NCI-H460 (cell line): ENCODE measurements around the gene ARFGEF2. TPM values are rescaled to one million over a fixed set of nuclear protein-coding genes. Genes with fewer than 3 reads are reported as not detected.
"Not testable (repeated sequence)": the region's sequence is repeated elsewhere in the genome, so short reads cannot be mapped to it uniquely, and the experiment has no call there.

ENCODE experiments used
- DNase-seq: peaks from one replicate; pipeline ENCODE4 v3.0.0-alpha.2; 2016; ENCODE audit warnings: low read depth; ENCODE audit errors: extremely low read depth
- total RNA-seq: library from RNA; depleted of rRNA; stranded (reverse); fragments of >200 nt; shearing (Covaris generic); gene quantifications from 2 replicates; pipeline ENCODE4 v1.2.3, GENCODE V29; 2014

The ARFGEF2 gene
- total RNA-seq, 1 experiment from 2014 or later: 51.0 TPM

DNA sequence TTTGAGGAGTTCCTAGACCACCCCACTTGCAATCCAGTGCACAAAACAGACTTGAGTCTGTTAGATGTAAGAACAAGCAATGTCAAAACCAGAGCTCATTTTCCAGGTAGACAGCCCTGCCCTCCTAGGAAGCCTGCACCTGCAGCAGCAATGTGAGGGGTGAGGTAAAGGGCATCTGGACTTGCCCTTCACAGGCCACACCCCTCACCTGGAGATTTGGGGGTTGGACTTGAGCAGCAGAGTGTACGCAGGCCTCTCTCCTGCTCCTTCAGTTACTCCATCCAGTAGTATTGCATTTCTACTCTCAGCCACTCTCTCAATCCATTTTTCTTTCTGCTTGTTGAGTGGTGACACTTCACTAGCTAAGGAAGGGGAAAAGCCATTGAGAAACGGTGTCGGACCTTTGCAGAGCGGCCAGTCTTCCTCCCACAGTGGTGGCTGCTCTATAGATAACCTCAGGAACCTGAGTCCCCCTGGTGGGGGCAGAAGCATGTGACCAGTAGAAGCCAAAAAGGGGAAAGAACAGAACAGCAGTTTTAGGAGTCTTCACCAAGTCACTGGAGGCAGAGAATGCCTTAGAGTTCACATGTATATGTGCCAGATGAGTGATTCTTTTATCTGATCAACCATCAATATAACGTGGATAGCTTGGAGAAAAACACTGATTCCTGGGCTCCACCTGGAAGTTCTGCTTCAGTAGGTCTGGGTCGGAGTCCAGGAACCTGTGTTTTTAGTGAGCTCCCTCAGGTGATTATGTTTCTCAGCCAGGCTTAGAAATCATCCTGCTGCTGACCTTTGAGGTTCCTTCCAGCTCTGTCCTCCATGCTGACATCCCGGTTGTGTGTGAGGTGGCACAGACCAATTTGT is 28.0 kb downstream of the ARFGEF2 start:
- DNase-seq: no peak

- no peak for DNase-seq
Observed at GRCh38 chr20:48951041-48951440, 29.5 kb downstream of the ARFGEF2 start.

- DNase-seq: no peak
Observed at GRCh38 chr20:48951646-48952045, 30.1 kb downstream of the ARFGEF2 start.

GRCh38 chr20:48952656-48953055 is 31.1 kb downstream of the ARFGEF2 start:
- no peak for DNase-seq

DNA sequence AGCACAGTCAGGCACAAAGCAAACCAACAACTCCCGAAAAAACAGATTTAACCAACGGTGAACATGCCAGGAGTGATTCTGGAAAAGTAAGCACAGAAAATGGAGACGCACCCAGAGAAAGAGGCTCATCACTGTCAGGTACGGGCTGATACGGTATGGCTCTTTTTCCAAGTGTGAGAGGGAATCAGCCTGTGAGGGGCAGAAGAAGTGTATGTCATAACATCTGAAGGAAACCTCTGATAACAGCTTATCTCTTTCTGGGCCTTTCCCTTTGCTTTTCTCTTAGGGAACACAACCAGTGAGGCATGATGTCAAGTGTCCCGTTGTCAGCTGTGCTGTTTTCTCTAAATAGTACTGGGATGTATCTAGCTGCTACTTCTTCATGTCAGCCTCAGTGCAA is 32.1 kb downstream of the ARFGEF2 start:
- no peak for DNase-seq

DNA sequence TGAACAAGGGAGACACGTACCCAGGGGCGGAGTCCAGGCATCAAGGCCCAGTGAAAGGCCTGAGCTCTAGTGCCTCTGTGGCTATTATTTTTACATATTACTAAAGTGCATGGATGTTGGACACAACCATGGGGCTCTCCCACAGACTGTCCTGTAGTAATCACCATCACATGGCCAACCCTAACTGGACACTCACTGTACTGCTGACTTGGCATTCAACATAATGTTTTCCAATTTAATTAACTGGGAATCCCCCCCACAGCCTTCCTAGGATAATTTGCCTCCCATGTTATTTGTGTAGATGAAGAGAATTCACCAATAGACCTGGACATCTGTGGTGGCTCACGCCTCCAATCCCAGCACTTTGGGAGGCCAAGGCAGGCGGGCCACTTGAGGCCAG is 34.5 kb downstream of the ARFGEF2 start:
- no peak for DNase-seq

- DNase-seq: no peak
Observed at GRCh38 chr20:48957053-48957481, 35.6 kb downstream of the ARFGEF2 start.

GRCh38 chr20:48957533-48957932 is 36.0 kb downstream of the ARFGEF2 start:
- no peak for DNase-seq

GRCh38 chr20:48958743-48959142 is 37.2 kb downstream of the ARFGEF2 start:
- DNase-seq: no peak

DNA sequence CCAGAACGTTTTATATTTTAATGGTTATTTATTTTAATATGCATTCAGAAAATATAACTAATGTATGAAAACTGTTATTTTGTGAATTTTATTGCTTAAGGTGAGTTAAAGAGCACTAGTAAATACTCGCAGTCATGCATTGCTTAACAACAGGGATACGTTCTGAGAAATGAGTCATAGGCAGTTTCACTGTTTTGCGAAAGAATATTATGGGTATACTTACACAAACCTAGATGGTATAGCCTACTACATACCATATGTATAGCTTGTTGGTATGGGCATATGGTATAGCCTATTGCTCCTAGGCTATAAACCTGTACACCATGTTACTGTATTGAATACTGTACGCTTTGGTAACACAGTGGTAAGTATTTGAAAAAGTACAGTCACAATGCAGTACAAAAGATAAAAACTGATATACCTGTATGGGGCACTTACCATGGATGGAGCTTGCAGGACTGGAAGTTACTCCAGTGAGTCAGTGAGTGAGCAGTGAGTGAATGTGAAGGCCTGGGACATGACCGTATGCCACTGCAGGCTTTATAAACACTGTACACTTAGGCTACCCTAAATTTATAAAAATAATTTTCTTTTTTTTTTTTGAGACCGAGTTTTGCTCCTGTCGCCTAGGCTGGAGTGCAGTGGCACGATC is 38.5 kb downstream of the ARFGEF2 start:
- no peak for DNase-seq

DNA sequence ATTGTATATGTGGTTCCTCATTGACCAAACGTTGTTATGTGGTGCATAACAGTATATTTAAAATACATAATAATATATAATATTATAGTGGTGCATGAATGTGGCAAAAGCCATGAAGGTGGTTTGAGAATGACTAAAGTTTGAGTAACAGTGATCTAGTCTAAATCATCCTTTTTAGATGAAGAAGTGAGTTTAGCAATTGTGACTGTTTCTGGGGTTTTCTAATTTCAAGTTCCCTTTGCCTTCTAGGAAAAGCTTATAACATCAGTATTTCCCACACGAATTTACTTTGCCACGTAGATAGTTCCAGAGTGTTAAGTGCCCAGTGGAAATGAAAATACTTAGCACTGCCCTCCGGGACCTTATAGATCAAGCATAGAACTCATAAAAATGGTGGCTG is 40.9 kb downstream of the ARFGEF2 start:
- DNase-seq: no peak

DNA sequence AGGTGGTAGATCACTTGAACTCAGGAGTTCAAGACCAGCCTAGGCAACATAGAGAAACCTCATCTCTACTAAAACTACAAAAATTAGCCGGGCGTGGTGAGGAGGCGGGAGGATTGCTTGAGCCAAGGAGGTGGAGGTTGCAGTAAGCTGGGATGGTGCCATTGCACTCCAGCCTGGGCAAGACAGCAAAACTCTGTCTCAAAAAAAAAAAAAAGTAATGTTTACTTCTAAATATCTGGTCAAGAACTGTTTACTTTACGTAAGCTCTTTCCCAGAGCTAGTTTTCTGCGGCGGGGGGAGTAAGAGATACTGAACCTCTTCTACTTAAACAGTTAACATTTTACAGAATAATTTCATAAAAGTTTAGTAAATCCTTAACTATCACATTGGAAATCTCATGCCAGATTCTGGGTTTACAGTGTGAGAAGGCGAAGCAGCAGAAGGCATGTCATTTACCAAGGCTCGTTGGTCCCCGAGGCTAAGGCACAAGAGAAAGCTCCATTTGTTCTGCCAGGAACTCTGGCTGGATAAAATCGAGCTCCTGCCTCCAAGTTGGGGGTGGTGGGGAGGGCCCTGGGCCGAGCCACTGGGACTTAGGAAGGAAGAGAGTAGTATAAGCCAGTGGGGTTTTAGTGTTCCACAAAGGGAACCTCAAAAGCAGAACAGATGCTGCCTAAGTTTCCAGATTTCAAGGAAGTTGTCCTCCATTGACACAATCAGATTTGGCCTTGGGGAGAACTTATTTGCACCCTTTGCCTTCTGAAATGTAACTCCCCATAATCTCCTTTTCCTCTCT is 41.7 kb downstream of the ARFGEF2 start:
- no peak for DNase-seq

- DNase-seq: no peak
Observed at GRCh38 chr20:48965189-48965910, 43.8 kb downstream of the ARFGEF2 start.

DNA sequence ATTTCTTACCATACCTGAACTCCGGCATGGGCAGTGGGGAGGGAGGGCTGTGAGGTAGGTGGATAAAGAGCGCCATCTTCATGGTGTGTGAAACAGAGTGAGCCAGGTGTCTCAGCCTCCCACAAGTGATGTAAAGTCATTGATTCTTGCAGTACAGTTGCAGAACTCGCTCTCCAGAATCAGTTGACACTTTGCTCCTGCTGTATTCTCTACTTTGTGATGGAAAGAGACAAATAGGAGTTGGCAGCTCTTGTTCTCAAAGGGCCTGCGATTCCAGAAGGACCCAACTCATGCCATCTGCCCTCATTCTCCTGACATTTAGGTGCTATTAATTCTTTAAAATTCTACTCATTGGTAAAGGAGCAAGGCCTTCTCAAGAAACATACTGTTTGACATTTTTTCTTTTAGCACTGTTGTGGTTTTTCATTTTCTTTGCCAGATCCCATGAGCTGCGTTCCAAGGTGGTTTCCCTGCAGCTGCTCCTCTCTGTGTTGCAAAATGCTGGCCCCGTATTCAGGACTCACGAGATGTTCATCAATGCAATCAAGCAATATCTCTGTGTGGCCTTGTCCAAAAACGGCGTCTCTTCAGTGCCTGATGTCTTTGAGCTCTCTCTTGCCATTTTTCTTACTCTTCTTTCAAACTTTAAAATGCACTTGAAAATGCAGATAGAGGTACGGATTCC is 49.3 kb downstream of the ARFGEF2 start:
- no peak for DNase-seq

DNA sequence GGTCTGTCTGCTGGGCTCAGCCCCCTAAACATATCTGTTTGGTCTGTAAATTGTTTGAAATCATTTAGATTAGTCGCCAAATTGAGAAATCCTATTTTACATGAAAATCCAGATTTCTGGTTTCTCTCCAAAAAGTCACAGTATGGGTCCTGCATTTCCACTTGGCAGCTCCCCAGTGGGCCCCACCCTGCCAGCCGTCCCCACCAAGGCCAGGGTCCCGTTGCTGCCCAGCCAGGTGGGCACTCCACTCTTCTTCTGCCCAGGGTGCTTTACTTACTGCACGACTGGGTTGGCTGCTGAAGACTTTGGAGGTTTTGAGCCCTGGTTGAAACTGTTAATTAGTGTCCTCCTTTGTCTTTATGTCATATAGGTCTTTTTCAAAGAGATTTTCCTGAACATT is 50.4 kb downstream of the ARFGEF2 start:
- DNase-seq: no peak

- DNase-seq: no peak
Observed at GRCh38 chr20:48972816-48973215, 51.3 kb downstream of the ARFGEF2 start.

GRCh38 chr20:48975955-48976354 is 54.4 kb downstream of the ARFGEF2 start:
- DNase-seq: no peak

DNA sequence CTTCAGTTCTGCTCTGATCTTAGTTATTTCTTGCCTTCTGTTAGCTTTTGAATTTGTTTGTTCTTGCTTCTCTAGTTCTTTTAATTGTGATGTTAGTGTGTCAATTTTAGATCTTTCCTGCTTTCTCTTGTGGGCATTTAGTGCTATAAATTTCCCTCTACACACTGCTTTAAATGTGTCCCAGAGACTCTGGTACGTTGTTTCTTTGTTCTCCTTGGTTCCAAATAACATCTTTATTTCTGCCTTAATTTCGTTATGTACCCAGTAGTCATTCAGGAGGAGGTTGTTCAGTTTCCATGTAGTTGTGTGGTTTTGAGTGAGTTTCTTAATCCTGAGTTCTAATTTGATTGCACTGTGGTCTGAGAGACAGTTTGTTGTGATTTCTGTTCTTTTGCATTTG is 58.5 kb downstream of the ARFGEF2 start:
- DNase-seq: not testable (repeated sequence)

- DNase-seq: no peak
Observed at GRCh38 chr20:48983423-48984400, 62.2 kb downstream of the ARFGEF2 start.
